Tibial artery (tissue), 4 donors: ENCODE results near the gene SLC20A1.
A peak's percentile ranks its signal among the peaks of the same experiment; 100 is the strongest.

Experiments used
- DNase-seq, 2 donors: peaks; one replicate each; pipeline ENCODE4 v3.0.0-alpha.2; 2019
- H3K27ac ChIP-seq, 2 donors: fragments of 200-600 bp; sonication (generic) in 1 of 2; 1 replicate in 1 of 2; 2 replicates in 1 of 2; pipeline ENCODE4 v1.5.1; 2018 to 2019; ENCODE audit warnings: mild to moderate bottlenecking in 1 of 2
- H3K27me3 ChIP-seq, 2 donors: fragments of 200-600 bp; sonication (generic) in 1 of 2; one replicate each; pipeline versions ENCODE4 v1.5.1 to v1.6.0; 2016 to 2019
- H3K36me3 ChIP-seq, 3 donors: fragments of 200-600 bp; sonication (generic) in 2 of 3; one replicate each; pipeline ENCODE4 v1.5.1; 2016 to 2019; ENCODE audit warnings: mild to moderate bottlenecking in 2 of 3
- H3K4me1 ChIP-seq, 4 donors: fragments of 200-600 bp; sonication (generic) in 2 of 4; 1 replicate in 3 of 4; 2 replicates in 1 of 4; pipeline ENCODE4 v1.5.1; 2016 to 2019
- H3K4me3 ChIP-seq, 2 donors: fragments of 200-600 bp; sonication (generic) in 1 of 2; 1 replicate in 1 of 2; 2 replicates in 1 of 2; pipeline ENCODE4 v1.5.1; 2018 to 2019; ENCODE audit warnings: mild to moderate bottlenecking in 2 of 2
- H3K9me3 ChIP-seq, 3 donors: fragments of 200-600 bp; sonication (generic) in 1 of 3; one replicate each; pipeline ENCODE4 v1.5.1; 2016 to 2019
- CTCF ChIP-seq, 2 experiments: fragments of 200-600 bp in 1 of 2; fragments of 450-650 bp in 1 of 2; IDR thresholded peaks; one replicate each; pipeline ENCODE4 v1.5.1; 2017 to 2019; ENCODE audit warnings: antibody characterized with exemption in 2 of 2, mild to moderate bottlenecking in 1 of 2, moderate library complexity in 1 of 2
- intact Hi-C: fragments of 100-400 bp; cut with DNase I; formaldehyde crosslinking; loops from one replicate; pipeline ENCODE4 v1.15.0; 2023; ENCODE audit warnings: low total_unique reads

Gene SLC20A1

DNA sequence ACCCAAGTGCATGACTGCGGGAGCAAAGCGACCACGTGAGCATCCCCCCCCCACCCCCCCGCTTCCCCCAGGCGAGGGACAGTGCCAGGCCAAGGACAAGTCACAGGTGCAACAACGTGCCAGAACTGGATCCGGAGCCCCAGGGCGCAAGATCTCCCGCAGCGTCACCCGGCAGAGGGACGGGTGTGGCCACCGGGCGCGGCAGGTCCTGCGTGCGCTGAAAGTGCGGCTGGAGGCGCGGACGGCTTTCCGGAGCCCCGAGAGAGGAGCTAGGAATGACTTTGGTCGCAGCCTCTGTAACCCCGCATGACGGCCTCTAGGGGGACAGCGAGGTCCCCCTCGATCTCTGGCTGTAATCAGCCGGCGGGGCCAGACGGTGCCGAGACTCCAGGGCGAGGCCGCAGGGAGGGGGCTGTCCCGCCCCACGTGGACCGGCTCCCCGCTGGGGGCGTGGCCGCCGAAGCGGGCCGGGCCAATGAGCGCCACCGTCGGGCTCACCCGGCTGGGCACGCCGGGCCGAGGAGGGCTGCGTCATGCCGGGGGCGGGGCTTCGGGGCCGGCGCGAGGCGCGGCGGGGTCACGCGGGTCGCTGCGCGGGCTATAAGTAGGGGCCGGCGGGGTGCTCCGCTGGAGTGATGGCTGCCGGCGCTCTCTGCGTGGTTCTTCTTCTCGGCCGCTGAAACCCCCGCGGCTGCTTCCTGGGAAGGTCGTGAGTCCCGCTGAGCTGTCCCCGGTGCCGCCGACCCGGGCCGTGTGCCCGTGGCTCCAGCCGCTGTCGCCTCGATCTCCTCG, at the start of gene SLC20A1:
Gene SLC20A1 (plus strand): TSS at position 630 of the 792 bp plus-strand sequence. CDS start 890 bp downstream, outside the sequence.
- Histone ChIP-seq H3K36me3 (peaks cover 0 to 21% (median 13%) of the 10 kb centered on the region in 3 donors), H3K27me3 (no peaks in the 10 kb centered on the region), H3K4me1 (peaks cover 0 to 42% (median 15%) of the 10 kb centered on the region in 4 donors), H3K4me3 (peak within 1 kb of the TSS; percentile 68 to 79), H3K27ac (peak within 1 kb of the TSS; percentile 89 to 94), H3K9me3 (no peaks in the 10 kb centered on the region)
- intact Hi-C loops = loop anchor here (5.0 to 10.0 kb wide), 2 partner anchors 61 to 163 kb away; partner anchors contain the start of genes CHCHD5 and TTL
- peak; percentile 9 to 30 for TF ChIP-seq CTCF (IDR thresholded peaks at IDR 0.05)
- peak; percentile 90 to 97 for DNase-seq

GRCh38 chr2:112597537-112598322, 48.0 kb upstream of the SLC20A1 start:
- H3K4me3 ChIP-seq = no peak overlapping the region
- TF ChIP-seq CTCF (IDR thresholded peaks at IDR 0.05) = no peak
- H3K36me3 ChIP-seq = peaks cover 0 to 9% (median 0%) of the 10 kb centered on the region in 3 donors
- intact Hi-C loops = no loop called here
- H3K27me3 ChIP-seq = no peaks in the 10 kb centered on the region
- DNase-seq = no peak
- no peak overlapping the region for H3K27ac ChIP-seq
- no peaks in the 10 kb centered on the region for H3K9me3 ChIP-seq
- peaks cover 0 to 12% (median 1%) of the 10 kb centered on the region in 4 donors for H3K4me1 ChIP-seq

DNA sequence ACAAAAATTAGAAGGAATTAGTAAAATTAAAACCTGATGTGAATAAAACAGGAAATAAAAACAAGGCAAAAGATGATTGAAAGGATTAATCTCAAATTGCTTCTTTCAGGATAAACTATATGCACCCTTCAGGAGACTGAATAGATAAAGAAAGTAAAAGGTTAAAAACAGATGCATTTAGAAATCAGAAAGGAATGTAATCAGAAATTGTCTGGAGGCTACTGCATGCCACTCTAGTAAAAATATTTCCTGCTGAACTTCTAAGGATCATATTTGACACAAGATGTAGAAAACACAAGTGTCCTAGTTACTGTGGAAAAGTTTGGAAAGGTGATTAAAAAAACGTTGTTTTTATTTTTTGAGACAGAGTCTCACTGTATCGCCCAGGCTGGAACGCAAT, 45.1 kb upstream of the SLC20A1 start:
- H3K4me3 ChIP-seq = no peak overlapping the region
- no peak overlapping the region for H3K27ac ChIP-seq
- intact Hi-C loops = loop anchor here (5.0 kb wide), 1 partner anchor 127 kb away; no protein-coding TSS in a partner anchor
- DNase-seq = no peak
- no peaks in the 10 kb centered on the region for H3K27me3 ChIP-seq
- no peak for TF ChIP-seq CTCF (IDR thresholded peaks at IDR 0.05)
- no peaks in the 10 kb centered on the region for H3K9me3 ChIP-seq
- H3K4me1 ChIP-seq = peaks cover 0 to 12% (median 1%) of the 10 kb centered on the region in 4 donors
- H3K36me3 ChIP-seq = no peaks in the 10 kb centered on the region

GRCh38 chr2:112601754-112602153, 44.0 kb upstream of the SLC20A1 start:
- Histone ChIP-seq H3K9me3 (no peaks in the 10 kb centered on the region), H3K4me1 (peaks cover 0 to 12% (median 1%) of the 10 kb centered on the region in 4 donors), H3K27me3 (no peaks in the 10 kb centered on the region), H3K4me3 (no peak overlapping the region), H3K27ac (no peak overlapping the region), H3K36me3 (no peaks in the 10 kb centered on the region)
- intact Hi-C loops = loop anchor here (5.0 kb wide), 1 partner anchor 126 kb away; no protein-coding TSS in a partner anchor
- DNase-seq = no peak
- no peak for TF ChIP-seq CTCF (IDR thresholded peaks at IDR 0.05)

- Histone ChIP-seq H3K4me3 (no peak overlapping the region), H3K9me3 (no peaks in the 10 kb centered on the region), H3K27ac (no peak overlapping the region), H3K27me3 (no peaks in the 10 kb centered on the region), H3K36me3 (no peaks in the 10 kb centered on the region), H3K4me1 (peaks cover 0 to 12% (median 1%) of the 10 kb centered on the region in 4 donors)
- intact Hi-C loops = loop anchor here (5.0 kb wide), 1 partner anchor 124 kb away; no protein-coding TSS in a partner anchor
- DNase-seq = no peak
- no peak for TF ChIP-seq CTCF (IDR thresholded peaks at IDR 0.05)
Measured at GRCh38 chr2:112602917-112603316, 42.8 kb upstream of the SLC20A1 start.
